Neural cell (in vitro differentiated cells): ENCODE results near the gene SLC13A3. TPM values are rescaled to one million over a fixed set of nuclear protein-coding genes. Genes with fewer than 3 reads are reported as not detected.

ENCODE experiments used
- H2AFZ ChIP-seq: fragments of 200-600, 300-800 bp; sonication (generic), shearing (Covaris generic); 2 replicates; pipeline ENCODE4 v1.6.0; 2014; ENCODE audit warnings: low read depth, mild to moderate bottlenecking, antibody characterized with exemption, low read length, moderate library complexity
- H3F3A ChIP-seq: fragments of 200-600 bp; shearing (Covaris generic); 2 replicates; pipeline ENCODE4 v1.6.1; 2016; ENCODE audit warnings: mild to moderate bottlenecking, moderate library complexity, mixed read lengths, antibody characterized with exemption, low read length; ENCODE audit not compliant: insufficient read depth, poor library complexity, severe bottlenecking
- H3K27ac ChIP-seq: fragments of 200-600, 300-800 bp; sonication (generic), shearing (Covaris generic); 2 replicates; pipeline ENCODE4 v1.5.1; 2014; ENCODE audit warnings: mild to moderate bottlenecking, low read length, moderate library complexity
- H3K27me3 ChIP-seq: fragments of 300-800, 200-600 bp; sonication (generic), shearing (Covaris generic); 2 replicates; pipeline ENCODE4 v1.6.0; 2014; ENCODE audit warnings: mild to moderate bottlenecking, low read depth, low read length, moderate library complexity; ENCODE audit not compliant: insufficient read depth
- H3K36me3 ChIP-seq: fragments of 300-800, 200-600 bp; sonication (generic), shearing (Covaris generic); 2 replicates; pipeline ENCODE4 v1.5.1; 2014; ENCODE audit warnings: mild to moderate bottlenecking, antibody characterized with exemption, low read length, moderate library complexity; ENCODE audit not compliant: insufficient read depth
- H3K4me2 ChIP-seq: fragments of 300-800, 200-600 bp; sonication (generic), shearing (Covaris generic); 2 replicates; pipeline ENCODE4 v1.6.0; 2014; ENCODE audit warnings: mild to moderate bottlenecking, low read length
- H3K4me3 ChIP-seq: fragments of 300-800, 200-600 bp; sonication (generic), shearing (Covaris generic); 2 replicates; pipeline ENCODE4 v1.5.1; 2014; ENCODE audit warnings: mild to moderate bottlenecking, low read length, moderate library complexity
- H3K79me2 ChIP-seq: fragments of 200-600 bp; shearing (Covaris generic); replicated peaks from 2 replicates; pipeline ENCODE4 v1.6.0; 2014; ENCODE audit warnings: mild to moderate bottlenecking, low read length, moderate library complexity; ENCODE audit not compliant: insufficient read depth
- H3K9ac ChIP-seq: fragments of 300-800, 200-600 bp; sonication (generic), shearing (Covaris generic); 2 replicates; pipeline ENCODE4 v1.6.1; 2016; ENCODE audit warnings: mild to moderate bottlenecking, low read length, mixed read lengths
- H3K9me2 ChIP-seq: fragments of 200-600 bp; shearing (Covaris generic); 2 replicates; pipeline ENCODE4 v1.6.1; 2016; ENCODE audit warnings: mild to moderate bottlenecking, low read length, mixed read lengths; ENCODE audit not compliant: insufficient read depth
- H3K9me3 ChIP-seq: fragments of 200-600, 300-800 bp; sonication (generic), shearing (Covaris generic); 2 replicates; pipeline ENCODE4 v1.6.1; 2016; ENCODE audit warnings: mild to moderate bottlenecking, mixed run types, low read length, moderate library complexity, mixed read lengths
- H4K20me1 ChIP-seq: fragments of 200-600 bp; shearing (Covaris generic); 2 replicates; pipeline ENCODE4 v1.6.1; 2016; ENCODE audit warnings: mild to moderate bottlenecking, mixed run types; ENCODE audit not compliant: insufficient read depth
- EP300 ChIP-seq: fragments of 450-650 bp; conservative IDR thresholded peaks from 2 replicates; pipeline ENCODE4 v1.6.1; 2014; ENCODE audit warnings: antibody characterized with exemption, mild to moderate bottlenecking, moderate library complexity; ENCODE audit not compliant: poor library complexity, severe bottlenecking
- EZH2 ChIP-seq: fragments of 200-600, 300-800 bp; shearing (Covaris generic), sonication (generic); IDR thresholded peaks from 2 replicates; pipeline ENCODE4 v1.6.1; 2014; ENCODE audit warnings: antibody characterized with exemption, low read length, borderline replicate concordance, mild to moderate bottlenecking; ENCODE audit not compliant: insufficient read depth, poor library complexity, severe bottlenecking
- MXI1 ChIP-seq: fragments of 450-650 bp; conservative IDR thresholded peaks from 2 replicates; pipeline ENCODE4 v1.6.1; 2014; ENCODE audit warnings: antibody characterized with exemption, mild to moderate bottlenecking; ENCODE audit not compliant: poor library complexity, severe bottlenecking
- POLR2AphosphoS5 ChIP-seq: IDR thresholded peaks from 2 replicates; pipeline ENCODE4 v1.6.1; 2012
- RAD21 ChIP-seq: fragments of 450-650 bp; conservative IDR thresholded peaks from 2 replicates; pipeline ENCODE4 v1.6.1; 2014; ENCODE audit warnings: antibody characterized with exemption, mild to moderate bottlenecking, moderate library complexity
- SMC3 ChIP-seq: fragments of 450-650 bp; conservative IDR thresholded peaks from 2 replicates; pipeline ENCODE4 v1.6.1; 2014; ENCODE audit warnings: antibody characterized with exemption, mild to moderate bottlenecking, moderate library complexity; ENCODE audit not compliant: poor library complexity
- TAF1 ChIP-seq: IDR thresholded peaks from 2 replicates; pipeline ENCODE4 v1.6.1; 2012; ENCODE audit warnings: low read depth
- polyA plus RNA-seq: library from polyadenylated mRNA; depleted of rRNA; stranded (reverse); fragments of >200 nt; gene quantifications from 2 replicates; pipeline ENCODE4 v1.2.3, GENCODE V29; 2014
- TF ChIP-seq, protein P1 (sequence below): fragments of 450-650 bp; IDR thresholded peaks from 2 replicates; pipeline ENCODE4 v1.5.1; 2014; ENCODE audit warnings: antibody characterized with exemption, mild to moderate bottlenecking, moderate library complexity; ENCODE audit not compliant: poor library complexity, severe bottlenecking
- TF ChIP-seq, protein P2 (sequence below): IDR thresholded peaks from 2 replicates; pipeline ENCODE4 v1.6.1; 2012; ENCODE audit warnings: borderline replicate concordance

The SLC13A3 gene
- polyA plus RNA-seq, 1 donor from 2014 or later: 5.5 TPM

DNA sequence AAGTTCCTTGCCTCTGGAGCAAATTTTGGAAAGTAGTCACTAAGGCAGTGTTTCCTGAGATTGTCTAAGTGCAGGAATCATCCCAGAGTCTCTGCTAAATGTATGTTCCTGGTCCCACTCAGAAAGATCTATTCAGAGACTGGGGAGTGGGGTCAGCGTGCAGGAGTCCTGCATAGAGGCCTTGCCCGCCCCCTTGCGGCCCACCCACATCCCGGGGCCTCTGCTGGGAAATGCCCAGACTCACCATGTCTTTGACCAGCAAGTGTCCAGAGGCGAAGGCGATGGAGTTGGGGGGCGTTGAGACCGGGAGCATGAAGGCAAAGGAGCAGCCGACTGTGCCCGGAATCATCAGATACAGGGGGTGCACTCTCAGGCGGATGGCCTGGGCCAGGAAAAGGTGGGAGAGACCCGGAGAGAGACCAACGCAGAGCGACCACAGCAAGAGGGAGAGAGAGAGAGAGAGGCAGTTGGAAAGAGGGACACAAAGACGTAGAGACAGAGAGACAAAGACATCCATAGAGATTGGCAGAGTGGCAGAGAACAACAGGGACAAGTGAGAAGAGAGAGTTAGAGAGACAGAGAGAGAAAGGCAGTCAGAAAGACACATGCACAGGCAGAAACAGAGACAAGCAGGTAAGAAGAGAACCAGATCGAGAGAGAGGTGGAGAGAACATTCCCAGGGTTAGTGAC, 87.9 kb downstream of the SLC13A3 start:
- no peak overlapping the region for H2AFZ ChIP-seq
- H3K4me3 ChIP-seq: no peak overlapping the region
- no peaks in the 10 kb centered on the region for H3K79me2 ChIP-seq
- H3K36me3 ChIP-seq: no peaks in the 10 kb centered on the region
- H3K9me3 ChIP-seq: no peaks in the 10 kb centered on the region
- no peak overlapping the region for H3K9ac ChIP-seq
- H3F3A ChIP-seq: no peaks in the 10 kb centered on the region
- H3K27me3 ChIP-seq: no peaks in the 10 kb centered on the region
- TF ChIP-seq EP300 (no peak), MXI1 (no peak), POLR2AphosphoS5 (no peak), EZH2 (no peak), TAF1 (no peak), RAD21 (no peak), SMC3 (no peak)
- TF ChIP-seq, protein P1, sequence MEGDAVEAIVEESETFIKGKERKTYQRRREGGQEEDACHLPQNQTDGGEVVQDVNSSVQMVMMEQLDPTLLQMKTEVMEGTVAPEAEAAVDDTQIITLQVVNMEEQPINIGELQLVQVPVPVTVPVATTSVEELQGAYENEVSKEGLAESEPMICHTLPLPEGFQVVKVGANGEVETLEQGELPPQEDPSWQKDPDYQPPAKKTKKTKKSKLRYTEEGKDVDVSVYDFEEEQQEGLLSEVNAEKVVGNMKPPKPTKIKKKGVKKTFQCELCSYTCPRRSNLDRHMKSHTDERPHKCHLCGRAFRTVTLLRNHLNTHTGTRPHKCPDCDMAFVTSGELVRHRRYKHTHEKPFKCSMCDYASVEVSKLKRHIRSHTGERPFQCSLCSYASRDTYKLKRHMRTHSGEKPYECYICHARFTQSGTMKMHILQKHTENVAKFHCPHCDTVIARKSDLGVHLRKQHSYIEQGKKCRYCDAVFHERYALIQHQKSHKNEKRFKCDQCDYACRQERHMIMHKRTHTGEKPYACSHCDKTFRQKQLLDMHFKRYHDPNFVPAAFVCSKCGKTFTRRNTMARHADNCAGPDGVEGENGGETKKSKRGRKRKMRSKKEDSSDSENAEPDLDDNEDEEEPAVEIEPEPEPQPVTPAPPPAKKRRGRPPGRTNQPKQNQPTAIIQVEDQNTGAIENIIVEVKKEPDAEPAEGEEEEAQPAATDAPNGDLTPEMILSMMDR: no peak
- TF ChIP-seq, protein P2, sequence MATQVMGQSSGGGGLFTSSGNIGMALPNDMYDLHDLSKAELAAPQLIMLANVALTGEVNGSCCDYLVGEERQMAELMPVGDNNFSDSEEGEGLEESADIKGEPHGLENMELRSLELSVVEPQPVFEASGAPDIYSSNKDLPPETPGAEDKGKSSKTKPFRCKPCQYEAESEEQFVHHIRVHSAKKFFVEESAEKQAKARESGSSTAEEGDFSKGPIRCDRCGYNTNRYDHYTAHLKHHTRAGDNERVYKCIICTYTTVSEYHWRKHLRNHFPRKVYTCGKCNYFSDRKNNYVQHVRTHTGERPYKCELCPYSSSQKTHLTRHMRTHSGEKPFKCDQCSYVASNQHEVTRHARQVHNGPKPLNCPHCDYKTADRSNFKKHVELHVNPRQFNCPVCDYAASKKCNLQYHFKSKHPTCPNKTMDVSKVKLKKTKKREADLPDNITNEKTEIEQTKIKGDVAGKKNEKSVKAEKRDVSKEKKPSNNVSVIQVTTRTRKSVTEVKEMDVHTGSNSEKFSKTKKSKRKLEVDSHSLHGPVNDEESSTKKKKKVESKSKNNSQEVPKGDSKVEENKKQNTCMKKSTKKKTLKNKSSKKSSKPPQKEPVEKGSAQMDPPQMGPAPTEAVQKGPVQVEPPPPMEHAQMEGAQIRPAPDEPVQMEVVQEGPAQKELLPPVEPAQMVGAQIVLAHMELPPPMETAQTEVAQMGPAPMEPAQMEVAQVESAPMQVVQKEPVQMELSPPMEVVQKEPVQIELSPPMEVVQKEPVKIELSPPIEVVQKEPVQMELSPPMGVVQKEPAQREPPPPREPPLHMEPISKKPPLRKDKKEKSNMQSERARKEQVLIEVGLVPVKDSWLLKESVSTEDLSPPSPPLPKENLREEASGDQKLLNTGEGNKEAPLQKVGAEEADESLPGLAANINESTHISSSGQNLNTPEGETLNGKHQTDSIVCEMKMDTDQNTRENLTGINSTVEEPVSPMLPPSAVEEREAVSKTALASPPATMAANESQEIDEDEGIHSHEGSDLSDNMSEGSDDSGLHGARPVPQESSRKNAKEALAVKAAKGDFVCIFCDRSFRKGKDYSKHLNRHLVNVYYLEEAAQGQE: no peak
- H3K4me2 ChIP-seq: no peak overlapping the region
- no peaks in the 10 kb centered on the region for H3K9me2 ChIP-seq
- no peak overlapping the region for H3K27ac ChIP-seq
- H4K20me1 ChIP-seq: no peaks in the 10 kb centered on the region

DNA sequence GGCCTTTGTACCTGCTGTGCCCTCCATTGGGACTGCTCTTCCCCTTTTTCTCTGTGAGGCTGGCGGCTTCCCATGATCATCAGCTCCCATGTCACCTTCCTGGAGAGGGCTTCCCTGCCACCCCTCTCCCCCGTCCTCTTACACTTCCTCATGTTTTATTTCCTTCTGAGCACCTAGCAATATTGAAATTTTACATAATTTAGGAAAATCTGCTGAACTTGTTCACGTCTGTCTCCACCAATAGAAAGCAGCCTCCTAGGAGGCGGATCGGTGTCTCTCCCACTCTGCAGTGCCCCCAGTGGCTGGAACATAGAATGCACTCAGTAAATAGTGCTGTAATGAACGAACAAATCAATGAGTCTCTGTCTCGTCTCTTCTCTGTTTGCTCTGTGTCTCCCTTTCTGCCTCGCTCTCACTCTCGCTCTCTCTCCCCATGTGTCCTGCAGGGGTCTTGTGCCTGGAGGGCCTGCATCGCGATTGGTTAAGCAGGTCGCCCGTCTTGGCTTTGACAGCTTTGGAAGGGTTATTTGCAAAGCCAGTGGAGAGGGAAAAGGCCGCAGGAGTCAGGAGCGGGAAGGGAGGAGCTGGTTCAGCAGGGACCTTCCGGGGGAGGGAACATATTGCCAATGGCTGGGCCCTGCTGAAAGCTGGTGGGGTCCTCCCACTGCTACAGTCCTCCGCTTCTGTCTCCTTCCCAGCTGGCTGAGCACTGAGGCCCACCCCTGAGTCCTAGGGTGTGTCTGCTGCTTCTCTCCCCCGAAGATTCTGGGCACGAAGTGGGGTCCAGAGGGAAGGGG, 88.7 kb downstream of the SLC13A3 start:
- Histone ChIP-seq H2AFZ (no peak overlapping the region), H3K79me2 (no peaks in the 10 kb centered on the region), H3K36me3 (no peaks in the 10 kb centered on the region), H3K27me3 (no peaks in the 10 kb centered on the region), H3K4me3 (peak overlapping the region; percentile 13), H3K4me2 (no peak overlapping the region), H3K9me3 (no peaks in the 10 kb centered on the region), H3F3A (no peaks in the 10 kb centered on the region), H3K27ac (no peak overlapping the region), H4K20me1 (no peaks in the 10 kb centered on the region), H3K9ac (peak overlapping the region; percentile 23), H3K9me2 (no peaks in the 10 kb centered on the region)
- TF ChIP-seq, protein P2: no peak
- peak; percentile 13 for TF ChIP-seq POLR2AphosphoS5
- TF ChIP-seq, protein P1: peak; percentile 84
- peak; percentile 35 for TF ChIP-seq RAD21
- TF ChIP-seq EP300: no peak
- peak; percentile 20 for TF ChIP-seq SMC3
